Endothelial cell (in vitro differentiated cells): Measurements from ENCODE around the gene ELOVL6. TPM values are rescaled to one million over a fixed set of nuclear protein-coding genes. Genes with fewer than 3 reads are reported as not detected.

Experiments used
- DNase-seq: peaks from one replicate; pipeline ENCODE4 v3.0.0; 2021; ENCODE audit warnings: low spot score
- H3K27ac Mint-ChIP-seq: one replicate; pipeline ENCODE4 v1.8.0; 2021; ENCODE audit warnings: mixed read lengths, inconsistent platforms; ENCODE audit not compliant: unreplicated experiment
- H3K27me3 Mint-ChIP-seq: one replicate; pipeline ENCODE4 v1.8.0; 2021; ENCODE audit warnings: mild to moderate bottlenecking, moderate library complexity, mixed read lengths, inconsistent platforms; ENCODE audit not compliant: unreplicated experiment
- H3K36me3 Mint-ChIP-seq: one replicate; pipeline ENCODE4 v1.8.0; 2021; ENCODE audit warnings: mild to moderate bottlenecking, low read depth, mixed read lengths, inconsistent platforms; ENCODE audit not compliant: unreplicated experiment
- H3K4me1 Mint-ChIP-seq: one replicate; pipeline ENCODE4 v1.8.0; 2021; ENCODE audit warnings: mild to moderate bottlenecking, mixed read lengths, inconsistent platforms; ENCODE audit not compliant: unreplicated experiment
- H3K4me3 Mint-ChIP-seq: one replicate; pipeline ENCODE4 v1.8.0; 2021; ENCODE audit warnings: mild to moderate bottlenecking, mixed read lengths, inconsistent platforms; ENCODE audit not compliant: unreplicated experiment
- H3K9me3 Mint-ChIP-seq: one replicate; pipeline ENCODE4 v1.8.0; 2021; ENCODE audit warnings: mixed read lengths, inconsistent platforms; ENCODE audit not compliant: unreplicated experiment
- CTCF ChIP-seq: fragments of 200-600 bp; sonication (generic); IDR thresholded peaks from one replicate; pipeline ENCODE4 v1.5.0; 2021; ENCODE audit warnings: antibody characterized with exemption; ENCODE audit not compliant: unreplicated experiment
- total RNA-seq: library from RNA; stranded (reverse); fragmentation: NEBNext Ultra II Directional; extraction: Animal tissue kit (Norgen Biotek cat#: 25700); gene quantifications from one replicate; pipeline ENCODE4 v1.2.1, GENCODE V29; 2021; ENCODE audit not compliant: unreplicated experiment

ELOVL6 gene
- total RNA-seq, 1 donor from 2014 or later = 31.0 TPM

- Mint-ChIP-seq H3K4me1 (peaks cover 6% of the 10 kb centered on the region), H3K27ac (no peak overlapping the region), H3K9me3 (no peaks in the 10 kb centered on the region), H3K36me3 (no peaks in the 10 kb centered on the region), H3K4me3 (no peak overlapping the region), H3K27me3 (peaks cover 2% of the 10 kb centered on the region)
- no peak for DNase-seq
- TF ChIP-seq CTCF = no peak
Measured at GRCh38 chr4:110122201-110122600, 76.2 kb downstream of the ELOVL6 start.

DNA sequence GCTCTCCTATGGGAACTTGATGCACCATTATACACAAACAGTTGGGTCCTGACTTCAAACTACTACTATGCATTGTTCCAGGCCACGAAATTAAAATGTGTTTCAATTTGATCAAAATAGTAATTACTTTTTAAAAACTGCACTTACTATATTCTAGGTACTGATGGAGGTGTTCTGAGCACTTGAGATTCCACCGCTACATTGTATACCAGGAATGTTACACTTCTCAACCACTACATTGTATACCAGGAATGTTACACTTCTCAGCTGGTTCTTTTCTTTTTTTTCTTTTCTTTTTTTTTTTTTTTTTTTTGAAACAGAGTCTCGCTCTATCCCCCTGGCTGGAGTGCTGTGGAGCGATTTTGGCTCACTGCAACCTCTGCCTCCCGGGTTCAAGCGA lies 77.9 kb downstream of the ELOVL6 start:
- no peak for TF ChIP-seq CTCF
- no peak for DNase-seq

GRCh38 chr4:110119880-110120279 lies 78.5 kb downstream of the ELOVL6 start:
- peaks cover 20% of the 10 kb centered on the region for H3K4me1 Mint-ChIP-seq
- no peak overlapping the region for H3K4me3 Mint-ChIP-seq
- H3K36me3 Mint-ChIP-seq = no peaks in the 10 kb centered on the region
- H3K27ac Mint-ChIP-seq = no peak overlapping the region
- no peak for DNase-seq
- TF ChIP-seq CTCF = no peak
- H3K27me3 Mint-ChIP-seq = peaks cover 4% of the 10 kb centered on the region
- H3K9me3 Mint-ChIP-seq = no peaks in the 10 kb centered on the region

More for the DNA sequence above, 77.9 kb downstream of the ELOVL6 start:
- H3K4me1 Mint-ChIP-seq = peaks cover 20% of the 10 kb centered on the region
- H3K27me3 Mint-ChIP-seq = peaks cover 4% of the 10 kb centered on the region
- no peak overlapping the region for H3K27ac Mint-ChIP-seq
- no peak overlapping the region for H3K4me3 Mint-ChIP-seq
- no peaks in the 10 kb centered on the region for H3K9me3 Mint-ChIP-seq
- no peaks in the 10 kb centered on the region for H3K36me3 Mint-ChIP-seq

DNA sequence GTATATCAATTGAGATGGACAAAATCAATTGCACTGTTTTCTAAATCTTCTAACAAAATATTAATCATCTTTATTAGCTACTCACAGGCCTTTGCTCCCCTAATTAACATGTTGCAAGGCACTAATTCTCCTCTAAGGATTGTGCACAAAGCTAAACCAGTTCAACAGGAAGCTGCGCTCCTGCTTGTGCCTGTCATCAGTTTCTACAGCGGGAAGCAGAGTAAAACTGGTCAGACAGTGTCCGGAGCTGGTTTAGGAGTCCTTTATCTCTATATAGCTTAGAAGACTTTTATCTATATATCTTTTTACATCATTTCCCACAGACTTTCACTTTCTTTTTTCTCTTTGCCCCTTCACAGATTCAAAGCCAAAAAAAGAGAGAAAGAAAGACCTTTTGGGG lies 79.1 kb downstream of the ELOVL6 start:
- Mint-ChIP-seq H3K36me3 (no peaks in the 10 kb centered on the region), H3K27me3 (peaks cover 4% of the 10 kb centered on the region), H3K27ac (no peak overlapping the region), H3K9me3 (no peaks in the 10 kb centered on the region), H3K4me1 (peaks cover 19% of the 10 kb centered on the region), H3K4me3 (no peak overlapping the region)
- DNase-seq = no peak
- TF ChIP-seq CTCF = no peak

DNA sequence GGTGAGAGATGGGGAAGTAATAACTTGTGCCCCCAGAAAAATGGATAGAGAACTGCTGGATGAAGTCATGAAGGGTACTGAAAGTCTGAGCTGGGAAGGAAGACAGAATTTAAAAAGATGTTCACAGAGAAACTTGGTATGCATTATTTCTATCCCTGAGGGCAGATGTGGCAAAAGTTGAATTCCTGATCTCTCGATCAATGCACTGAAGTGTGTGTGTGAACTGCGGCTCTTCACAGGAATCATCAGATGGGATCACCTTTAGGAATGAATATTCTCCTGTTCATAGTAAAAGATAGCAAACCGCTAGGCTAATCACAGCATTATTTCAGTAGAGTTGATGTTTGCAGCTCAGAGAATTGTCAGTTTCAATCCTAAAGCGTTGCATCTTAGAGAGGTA lies 86.4 kb downstream of the ELOVL6 start:
- H3K27ac Mint-ChIP-seq = no peak overlapping the region
- no peaks in the 10 kb centered on the region for H3K36me3 Mint-ChIP-seq
- no peak for DNase-seq
- H3K27me3 Mint-ChIP-seq = peaks cover 4% of the 10 kb centered on the region
- H3K4me3 Mint-ChIP-seq = no peak overlapping the region
- H3K9me3 Mint-ChIP-seq = no peaks in the 10 kb centered on the region
- peaks cover 17% of the 10 kb centered on the region for H3K4me1 Mint-ChIP-seq
- TF ChIP-seq CTCF = no peak
